Fibroblast of lung (primary cell): ENCODE results near the gene LIPK. TPM values are rescaled to one million over a fixed set of nuclear protein-coding genes. Genes with fewer than 3 reads are reported as not detected.

Experiments used
- DNase-seq, 2 donors: peaks; one replicate each; pipeline versions ENCODE4 v3.0.0 to v3.0.0-alpha.2; 2010; ENCODE audit warnings: low read depth in 2 of 2
- H2AFZ ChIP-seq: 2 replicates; pipeline ENCODE4 v1.5.1; 2012; ENCODE audit warnings: low read length, control low read depth, inconsistent platforms
- H3K27ac ChIP-seq: 2 replicates; pipeline ENCODE4 v1.5.1; 2011; ENCODE audit warnings: low read length, control low read depth; ENCODE audit not compliant: insufficient read depth
- H3K27me3 ChIP-seq: 2 replicates; pipeline ENCODE4 v1.5.1; 2011; ENCODE audit warnings: mild to moderate bottlenecking, low read length; ENCODE audit not compliant: control insufficient read depth, insufficient read depth
- H3K36me3 ChIP-seq: 2 replicates; pipeline ENCODE4 v1.5.1; 2011; ENCODE audit warnings: low read length; ENCODE audit not compliant: control insufficient read depth, insufficient read depth
- H3K4me1 ChIP-seq: 2 replicates; pipeline ENCODE4 v1.5.1; 2011; ENCODE audit warnings: low read length; ENCODE audit not compliant: control insufficient read depth, insufficient read depth; ENCODE audit errors: extremely low read depth
- H3K4me2 ChIP-seq: 2 replicates; pipeline ENCODE4 v1.5.1; 2011; ENCODE audit warnings: low read length, control low read depth; ENCODE audit not compliant: insufficient read depth; ENCODE audit errors: extremely low read depth
- H3K4me3 ChIP-seq, 4 experiments: fragments of 200-600 bp in 1 of 4; sonication (generic) in 1 of 4; replicated peaks in 1 of 4; 2 replicates each; pipeline ENCODE4 v1.5.1; 2011 to 2016; ENCODE audit warnings: low read length in 4 of 4, low read depth in 3 of 4, mild to moderate bottlenecking in 3 of 4, control low read depth in 2 of 4, inconsistent platforms in 1 of 4, mixed read lengths in 1 of 4; ENCODE audit not compliant: insufficient read depth in 1 of 4; ENCODE audit errors: control extremely low read depth in 1 of 4
- H3K79me2 ChIP-seq: 2 replicates; pipeline ENCODE4 v1.5.1; 2012; ENCODE audit warnings: mild to moderate bottlenecking, low read length, inconsistent platforms; ENCODE audit not compliant: control insufficient read depth, insufficient read depth
- H3K9ac ChIP-seq: 2 replicates; pipeline ENCODE4 v1.5.1; 2011; ENCODE audit warnings: mild to moderate bottlenecking, low read length, control low read depth; ENCODE audit not compliant: insufficient read depth
- H3K9me3 ChIP-seq: 2 replicates; pipeline ENCODE4 v1.5.1; 2012; ENCODE audit warnings: low read depth, low read length; ENCODE audit not compliant: control insufficient read depth, insufficient read depth
- H4K20me1 ChIP-seq: 2 replicates; pipeline ENCODE4 v1.5.1; 2011; ENCODE audit warnings: low read length; ENCODE audit not compliant: control insufficient read depth, insufficient read depth; ENCODE audit errors: extremely low read depth
- EZH2 ChIP-seq: IDR thresholded peaks from 2 replicates; pipeline ENCODE4 v1.5.1; 2012; ENCODE audit warnings: low read length, control low read depth, mild to moderate bottlenecking; ENCODE audit errors: missing control alignments
- polyA plus RNA-seq, 2 donors: library from polyadenylated mRNA; depleted of rRNA in 1 of 2; stranded (reverse) in 1 of 2; unstranded in 1 of 2; fragments of >200 nt; gene quantifications; 2 replicates each; pipeline ENCODE4 v1.2.1, GENCODE V29; 2011 to 2012; ENCODE audit warnings: missing spikeins in 1 of 2
- total RNA-seq: library from RNA; depleted of rRNA; stranded (reverse); fragments of >200 nt; gene quantifications from 2 replicates; pipeline ENCODE4 v1.2.1, GENCODE V29; 2014
- TF ChIP-seq, protein P1 (sequence below), 2 donors: IDR thresholded peaks in 1 of 2; conservative IDR thresholded peaks in 1 of 2; 1 replicate in 1 of 2; 2 replicates in 1 of 2; pipeline ENCODE4 v1.5.1; 2011 to 2012; ENCODE audit warnings: low read length in 2 of 2, control low read depth in 1 of 2, inconsistent platforms in 1 of 2, low read depth in 1 of 2, mild to moderate bottlenecking in 1 of 2

Gene LIPK
- total and polyA plus RNA-seq, 2 donors (not counting 1 experiment from before 2014, with no cell fraction given): not detected

DNA sequence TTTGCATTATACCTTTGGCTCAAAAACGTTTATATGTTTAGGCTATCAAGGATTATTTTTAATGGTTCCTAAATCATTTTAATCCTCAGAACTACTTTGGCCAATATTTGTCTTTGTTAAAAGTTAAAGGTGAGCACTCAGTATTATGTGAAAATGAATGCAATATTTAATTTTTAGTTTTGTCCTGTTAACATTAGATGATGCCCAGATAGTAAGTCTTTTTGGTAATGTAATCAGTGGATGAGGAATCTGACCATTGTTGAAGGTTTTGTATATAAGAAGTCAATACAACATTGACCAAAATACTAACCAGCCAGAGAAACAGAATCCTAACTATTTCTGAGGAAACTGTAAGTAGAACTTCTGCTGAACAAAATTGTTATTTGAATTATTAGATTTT is 41.9 kb upstream of the LIPK start, which contains the start of gene LIPF:
TSS of gene LIPF (plus strand) at position 301 of the 400 bp plus-strand sequence. CDS start 2,856 bp downstream, outside the sequence.
- H3K36me3 ChIP-seq: no peaks in the 10 kb centered on the region
- no peak within 1 kb of the TSS for H3K4me3 ChIP-seq
- no peak within 1 kb of the TSS for H3K4me2 ChIP-seq
- no peaks in the 10 kb centered on the region for H3K27me3 ChIP-seq
- no peak within 1 kb of the TSS for H3K27ac ChIP-seq
- no peaks in the 10 kb centered on the region for H3K79me2 ChIP-seq
- H3K9me3 ChIP-seq: no peaks in the 10 kb centered on the region
- no peak within 1 kb of the TSS for H3K9ac ChIP-seq
- no peak within 1 kb of the TSS for H2AFZ ChIP-seq
- no peaks in the 10 kb centered on the region for H4K20me1 ChIP-seq
- no peak for TF ChIP-seq EZH2
- TF ChIP-seq, protein P1, sequence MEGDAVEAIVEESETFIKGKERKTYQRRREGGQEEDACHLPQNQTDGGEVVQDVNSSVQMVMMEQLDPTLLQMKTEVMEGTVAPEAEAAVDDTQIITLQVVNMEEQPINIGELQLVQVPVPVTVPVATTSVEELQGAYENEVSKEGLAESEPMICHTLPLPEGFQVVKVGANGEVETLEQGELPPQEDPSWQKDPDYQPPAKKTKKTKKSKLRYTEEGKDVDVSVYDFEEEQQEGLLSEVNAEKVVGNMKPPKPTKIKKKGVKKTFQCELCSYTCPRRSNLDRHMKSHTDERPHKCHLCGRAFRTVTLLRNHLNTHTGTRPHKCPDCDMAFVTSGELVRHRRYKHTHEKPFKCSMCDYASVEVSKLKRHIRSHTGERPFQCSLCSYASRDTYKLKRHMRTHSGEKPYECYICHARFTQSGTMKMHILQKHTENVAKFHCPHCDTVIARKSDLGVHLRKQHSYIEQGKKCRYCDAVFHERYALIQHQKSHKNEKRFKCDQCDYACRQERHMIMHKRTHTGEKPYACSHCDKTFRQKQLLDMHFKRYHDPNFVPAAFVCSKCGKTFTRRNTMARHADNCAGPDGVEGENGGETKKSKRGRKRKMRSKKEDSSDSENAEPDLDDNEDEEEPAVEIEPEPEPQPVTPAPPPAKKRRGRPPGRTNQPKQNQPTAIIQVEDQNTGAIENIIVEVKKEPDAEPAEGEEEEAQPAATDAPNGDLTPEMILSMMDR (conservative IDR thresholded peaks at IDR 0.05 in 1 of 2, IDR thresholded peaks at IDR 0.05 in 1 of 2; ENCODE audit: low read depth in 1 of 2, low read length in 2 of 2): no peak
- peaks cover 6% of the 10 kb centered on the region for H3K4me1 ChIP-seq
- DNase-seq: no peak

DNA sequence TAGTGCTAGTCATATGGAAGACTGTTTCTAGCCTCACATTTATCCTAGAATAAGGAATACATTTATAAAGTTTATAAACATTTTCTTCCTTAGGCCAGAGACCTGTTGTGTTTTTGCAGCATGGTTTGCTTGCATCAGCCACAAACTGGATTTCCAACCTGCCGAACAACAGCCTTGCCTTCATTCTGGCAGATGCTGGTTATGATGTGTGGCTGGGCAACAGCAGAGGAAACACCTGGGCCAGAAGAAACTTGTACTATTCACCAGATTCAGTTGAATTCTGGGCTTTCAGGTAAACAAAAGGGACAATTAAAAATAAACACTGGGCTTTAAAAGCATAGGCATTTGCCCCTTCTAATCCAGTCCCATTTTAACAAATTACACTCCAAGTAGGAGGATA is 37.6 kb upstream of the LIPK start:
- TF ChIP-seq EZH2: no peak
- TF ChIP-seq, protein P1 (conservative IDR thresholded peaks at IDR 0.05 in 1 of 2, IDR thresholded peaks at IDR 0.05 in 1 of 2; ENCODE audit: low read depth in 1 of 2, low read length in 2 of 2): no peak

DNA sequence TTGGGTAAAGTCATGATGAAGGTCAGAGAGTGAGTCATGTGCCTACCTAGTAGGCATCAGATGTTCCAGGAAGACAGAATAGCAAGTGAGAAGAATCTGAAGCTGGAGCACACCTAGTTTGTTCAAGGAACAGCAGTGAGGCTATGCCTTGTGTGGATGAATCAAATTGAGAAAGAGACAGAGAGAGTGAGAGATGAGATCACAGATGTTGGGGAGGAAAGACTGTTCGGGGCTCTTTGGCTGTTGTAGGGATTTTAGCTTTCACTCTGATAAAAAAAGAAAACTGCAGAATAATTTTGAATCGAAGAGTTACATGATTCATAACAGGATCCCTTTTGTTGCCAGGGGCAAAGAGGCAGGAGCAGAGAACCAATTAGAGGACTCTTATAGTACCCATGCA is 35.6 kb upstream of the LIPK start:
- no peak overlapping the region for H3K4me2 ChIP-seq
- no peaks in the 10 kb centered on the region for H3K9me3 ChIP-seq
- H3K36me3 ChIP-seq: no peaks in the 10 kb centered on the region
- no peak overlapping the region for H3K27ac ChIP-seq
- H3K27me3 ChIP-seq: no peaks in the 10 kb centered on the region
- no peak for DNase-seq
- no peak overlapping the region for H2AFZ ChIP-seq
- H3K79me2 ChIP-seq: no peaks in the 10 kb centered on the region
- TF ChIP-seq EZH2: no peak
- TF ChIP-seq, protein P1 (conservative IDR thresholded peaks at IDR 0.05 in 1 of 2, IDR thresholded peaks at IDR 0.05 in 1 of 2; ENCODE audit: low read depth in 1 of 2, low read length in 2 of 2): no peak
- H3K4me3 ChIP-seq: no peak overlapping the region
- H4K20me1 ChIP-seq: no peaks in the 10 kb centered on the region
- no peaks in the 10 kb centered on the region for H3K4me1 ChIP-seq
- H3K9ac ChIP-seq: no peak overlapping the region

More for the DNA sequence above, 37.6 kb upstream of the LIPK start:
- Histone ChIP-seq H3K27ac (no peak overlapping the region), H3K36me3 (no peaks in the 10 kb centered on the region), H3K4me3 (no peak overlapping the region), H4K20me1 (no peaks in the 10 kb centered on the region), H2AFZ (no peak overlapping the region), H3K79me2 (no peaks in the 10 kb centered on the region), H3K4me2 (no peak overlapping the region), H3K4me1 (no peaks in the 10 kb centered on the region), H3K27me3 (no peaks in the 10 kb centered on the region), H3K9ac (no peak overlapping the region), H3K9me3 (no peaks in the 10 kb centered on the region)
- DNase-seq: no peak
